Nephron (organoid): Measurements from ENCODE around the gene GDF2.
A peak's percentile ranks its signal among the peaks of the same experiment; 100 is the strongest.

ENCODE experiments used
- H3K27ac Mint-ChIP-seq, 3 experiments: 2 replicates each; pipeline ENCODE4 v1.8.0; 2020; ENCODE audit warnings: mixed read lengths in 3 of 3, mild to moderate bottlenecking in 2 of 3, moderate library complexity in 1 of 3
- H3K27me3 Mint-ChIP-seq: 2 replicates; pipeline ENCODE4 v1.8.0; 2021; ENCODE audit warnings: low read depth, mild to moderate bottlenecking, moderate library complexity, mixed read lengths
- H3K36me3 Mint-ChIP-seq: 2 replicates; pipeline ENCODE4 v1.8.0; 2020; ENCODE audit warnings: low read depth, mixed read lengths
- H3K4me1 Mint-ChIP-seq: 2 replicates; pipeline ENCODE4 v1.8.0; 2020; ENCODE audit warnings: mixed read lengths
- H3K4me3 Mint-ChIP-seq, 3 experiments: 2 replicates each; pipeline ENCODE4 v1.8.0; 2020; ENCODE audit warnings: mild to moderate bottlenecking in 3 of 3, mixed read lengths in 3 of 3, moderate library complexity in 2 of 3
- H3K9me3 Mint-ChIP-seq: 2 replicates; pipeline ENCODE4 v1.8.0; 2020; ENCODE audit warnings: mixed read lengths
- CTCF ChIP-seq, 3 experiments: fragments of 200-600 bp; sonication (generic); IDR thresholded peaks; one replicate each; pipeline ENCODE4 v1.5.0; 2021; ENCODE audit warnings: antibody characterized with exemption in 3 of 3; ENCODE audit not compliant: unreplicated experiment in 3 of 3

The GDF2 gene

GRCh38 chr10:47354165-47354564 lies 31.9 kb downstream of the GDF2 start:
- peak in 2 of 3 experiments; percentile 11 to 19 for TF ChIP-seq CTCF (IDR thresholded peaks at IDR 0.05; ENCODE audit: unreplicated experiment in 3 of 3)
- H3K4me1 Mint-ChIP-seq: no peaks in the 10 kb centered on the region
- H3K9me3 Mint-ChIP-seq: no peaks in the 10 kb centered on the region
- no peaks in the 10 kb centered on the region for H3K36me3 Mint-ChIP-seq
- H3K27ac Mint-ChIP-seq: no peak overlapping the region
- peaks cover 22% of the 10 kb centered on the region for H3K27me3 Mint-ChIP-seq
- H3K4me3 Mint-ChIP-seq: no peak overlapping the region

- H3K27me3 Mint-ChIP-seq: peaks cover 22% of the 10 kb centered on the region
Measured at GRCh38 chr10:47354900-47355299, 32.6 kb downstream of the GDF2 start.

GRCh38 chr10:47356708-47357107 lies 34.5 kb downstream of the GDF2 start:
- TF ChIP-seq CTCF (IDR thresholded peaks at IDR 0.05; ENCODE audit: unreplicated experiment in 3 of 3): no peak
- no peak overlapping the region for H3K4me3 Mint-ChIP-seq

More at GRCh38 chr10:47354900-47355299, 32.6 kb downstream of the GDF2 start:
- no peaks in the 10 kb centered on the region for H3K9me3 Mint-ChIP-seq
- no peak overlapping the region for H3K27ac Mint-ChIP-seq
- H3K4me1 Mint-ChIP-seq: no peaks in the 10 kb centered on the region
- no peak for TF ChIP-seq CTCF (IDR thresholded peaks at IDR 0.05; ENCODE audit: unreplicated experiment in 3 of 3)
- no peaks in the 10 kb centered on the region for H3K36me3 Mint-ChIP-seq
- H3K4me3 Mint-ChIP-seq: no peak overlapping the region

DNA sequence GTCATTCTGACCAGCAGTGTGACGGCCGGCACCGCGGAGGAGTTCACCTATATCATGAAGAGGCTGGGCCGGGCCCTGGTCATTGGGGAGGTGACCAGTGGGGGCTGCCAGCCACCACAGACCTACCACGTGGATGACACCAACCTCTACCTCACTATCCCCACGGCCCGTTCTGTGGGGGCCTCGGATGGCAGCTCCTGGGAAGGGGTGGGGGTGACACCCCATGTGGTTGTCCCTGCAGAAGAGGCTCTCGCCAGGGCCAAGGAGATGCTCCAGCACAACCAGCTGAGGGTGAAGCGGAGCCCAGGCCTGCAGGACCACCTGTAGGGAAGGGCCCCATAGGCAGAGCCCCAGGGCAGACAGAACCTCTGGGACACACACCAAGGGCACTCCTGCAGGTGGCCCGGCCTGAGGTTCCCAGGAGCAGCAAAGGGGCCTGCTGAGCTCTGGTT lies 34.9 kb downstream of the GDF2 start:
- H3K27me3 Mint-ChIP-seq: peaks cover 20% of the 10 kb centered on the region
- H3K4me3 Mint-ChIP-seq: no peak overlapping the region
- H3K4me1 Mint-ChIP-seq: no peaks in the 10 kb centered on the region
- TF ChIP-seq CTCF (IDR thresholded peaks at IDR 0.05; ENCODE audit: unreplicated experiment in 3 of 3): no peak
- no peak overlapping the region for H3K27ac Mint-ChIP-seq
- H3K36me3 Mint-ChIP-seq: no peaks in the 10 kb centered on the region
- H3K9me3 Mint-ChIP-seq: no peaks in the 10 kb centered on the region

More at GRCh38 chr10:47356708-47357107, 34.5 kb downstream of the GDF2 start:
- no peak overlapping the region for H3K27ac Mint-ChIP-seq
- no peaks in the 10 kb centered on the region for H3K36me3 Mint-ChIP-seq
- no peaks in the 10 kb centered on the region for H3K9me3 Mint-ChIP-seq
- no peaks in the 10 kb centered on the region for H3K4me1 Mint-ChIP-seq
- H3K27me3 Mint-ChIP-seq: peaks cover 20% of the 10 kb centered on the region

GRCh38 chr10:47357911-47358310 lies 35.7 kb downstream of the GDF2 start:
- Mint-ChIP-seq H3K27me3 (peaks cover 20% of the 10 kb centered on the region), H3K36me3 (no peaks in the 10 kb centered on the region), H3K4me3 (no peak overlapping the region), H3K27ac (no peak overlapping the region), H3K9me3 (no peaks in the 10 kb centered on the region), H3K4me1 (no peaks in the 10 kb centered on the region)
- no peak for TF ChIP-seq CTCF (IDR thresholded peaks at IDR 0.05; ENCODE audit: unreplicated experiment in 3 of 3)

GRCh38 chr10:47358457-47358856 lies 36.2 kb downstream of the GDF2 start:
- H3K36me3 Mint-ChIP-seq: no peaks in the 10 kb centered on the region
- no peak overlapping the region for H3K4me3 Mint-ChIP-seq
- H3K27me3 Mint-ChIP-seq: peaks cover 16% of the 10 kb centered on the region
- H3K27ac Mint-ChIP-seq: no peak overlapping the region
- no peaks in the 10 kb centered on the region for H3K4me1 Mint-ChIP-seq
- TF ChIP-seq CTCF (IDR thresholded peaks at IDR 0.05; ENCODE audit: unreplicated experiment in 3 of 3): no peak
- no peaks in the 10 kb centered on the region for H3K9me3 Mint-ChIP-seq
